Kidney epithelial cell (primary cell): Measurements from ENCODE around the gene COMMD4. TPM values are rescaled to one million over a fixed set of nuclear protein-coding genes. Genes with fewer than 3 reads are reported as not detected.

ENCODE experiments used
- total RNA-seq: library from RNA; depleted of rRNA; stranded (reverse); fragments of >200 nt; gene quantifications from 2 replicates; pipeline ENCODE4 v1.2.3, GENCODE V29; 2015

Gene COMMD4
- total RNA-seq, 1 donor from 2014 or later = 119 TPM

Other genes starting within 250 kb of the COMMD4 start
- gene C15orf39, start 134.2 kb upstream of the COMMD4 start, total RNA-seq = 26.8 and 34.8 TPM in 2 replicates
- not detected in 2 replicates for gene GOLGA6C, start 77.7 kb upstream of the COMMD4 start, total RNA-seq
- gene GOLGA6D, start 53.2 kb upstream of the COMMD4 start, total RNA-seq = not detected in 2 replicates
- gene NEIL1, start 11.0 kb downstream of the COMMD4 start, total RNA-seq = 6.1 and 10.1 TPM in 2 replicates
- gene MAN2C1, start 32.5 kb downstream of the COMMD4 start, total RNA-seq = 109 and 141 TPM in 2 replicates
- gene SIN3A, start 115.6 kb downstream of the COMMD4 start, total RNA-seq = 16.5 and 27.2 TPM in 2 replicates
- 37.2 and 39.0 TPM in 2 replicates for gene PTPN9, start 243.3 kb downstream of the COMMD4 start, total RNA-seq